ENCODE measurements around the gene SPATA9.
"Not testable (repeated sequence)": the region's sequence is repeated elsewhere in the genome, so short reads cannot be mapped to it uniquely, and the experiment has no call there.

The SPATA9 gene

DNA sequence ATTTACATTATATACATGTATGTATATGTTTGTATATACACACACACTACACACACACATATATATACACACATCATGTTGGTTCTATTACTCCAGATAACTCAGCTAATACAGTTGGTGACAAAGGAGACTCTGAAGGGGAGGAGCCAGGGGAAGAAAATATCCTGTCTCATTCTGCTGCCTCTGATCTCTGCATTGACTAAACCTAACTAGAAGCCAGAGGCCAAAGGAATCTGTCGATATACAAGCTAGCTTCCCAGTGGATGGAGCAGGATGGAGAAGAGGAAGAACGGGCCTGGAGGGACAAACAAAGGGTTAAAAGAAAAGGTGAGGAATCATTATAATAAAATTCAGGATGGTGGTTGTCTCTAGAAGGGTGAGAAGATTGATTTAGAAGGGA is 34.6 kb upstream of the SPATA9 start:
- no peak for DNase-seq (ENCODE audit: low read depth in 2 of 2)

DNA sequence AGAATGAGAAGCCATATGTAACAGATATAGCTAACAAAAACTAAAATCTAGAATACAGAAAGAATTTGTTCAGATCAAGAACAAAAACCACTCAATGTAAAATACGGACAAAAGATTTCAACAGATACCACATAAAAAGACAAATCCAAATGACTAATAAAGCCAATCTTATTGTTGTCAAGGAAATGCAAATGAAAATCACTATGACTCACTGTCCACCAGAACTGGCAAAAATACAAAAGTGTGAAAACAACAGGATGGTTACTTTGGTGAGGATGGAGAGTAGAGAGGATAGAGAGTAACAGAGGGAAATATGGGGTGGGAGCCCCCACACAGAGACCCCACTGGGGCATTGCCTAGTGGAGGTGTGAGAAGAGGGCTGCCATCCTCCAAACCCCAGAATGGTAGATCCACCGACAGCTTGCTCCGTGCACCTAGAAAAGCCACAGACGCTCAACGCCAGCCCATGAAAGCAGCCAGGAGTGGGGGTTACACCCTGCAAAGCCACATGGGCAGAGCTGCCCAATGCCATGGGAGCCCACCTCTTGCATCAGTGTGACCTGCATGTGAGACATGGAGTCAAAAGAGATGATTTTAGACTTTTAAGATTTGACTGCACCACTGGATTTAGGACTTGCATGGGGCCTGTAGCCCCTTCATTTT is 33.1 kb upstream of the SPATA9 start:
- DNase-seq (ENCODE audit: low read depth in 2 of 2): no peak

DNA sequence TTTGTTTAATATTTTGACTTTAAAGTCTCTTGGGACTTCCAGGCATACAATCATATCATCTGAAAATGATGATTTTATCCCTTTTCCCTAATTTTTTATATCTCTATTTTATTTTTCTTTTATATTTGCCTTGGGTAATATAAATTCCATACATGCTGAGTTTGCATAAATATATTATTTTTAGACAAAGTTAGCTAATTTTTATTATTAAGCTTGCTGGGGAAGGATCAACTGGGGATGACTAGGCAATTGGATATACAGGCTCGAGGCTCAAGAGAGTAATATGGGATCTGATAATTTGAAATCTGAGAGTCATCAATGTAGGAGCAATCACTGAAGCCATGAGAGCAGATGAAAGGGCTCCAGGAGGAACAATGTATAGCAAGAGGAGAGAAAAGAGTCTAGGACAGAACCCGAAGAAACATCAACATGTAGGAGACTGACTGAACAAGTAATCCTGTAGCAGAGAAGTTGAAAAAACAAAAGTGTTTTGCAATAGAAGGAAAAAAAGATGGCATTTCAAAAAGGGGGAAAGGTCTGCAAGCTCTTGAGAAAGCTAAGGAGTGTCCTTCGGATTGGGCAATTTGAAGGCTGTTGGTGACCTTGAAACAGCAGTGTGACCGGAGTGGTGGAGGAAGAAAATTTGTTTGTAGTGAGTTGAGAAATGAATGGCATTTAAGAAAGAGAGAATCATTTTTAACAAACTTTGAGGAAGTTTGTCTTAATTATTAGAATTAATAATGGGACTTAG is 31.3 kb upstream of the SPATA9 start:
- no peak for DNase-seq (ENCODE audit: low read depth in 2 of 2)

DNA sequence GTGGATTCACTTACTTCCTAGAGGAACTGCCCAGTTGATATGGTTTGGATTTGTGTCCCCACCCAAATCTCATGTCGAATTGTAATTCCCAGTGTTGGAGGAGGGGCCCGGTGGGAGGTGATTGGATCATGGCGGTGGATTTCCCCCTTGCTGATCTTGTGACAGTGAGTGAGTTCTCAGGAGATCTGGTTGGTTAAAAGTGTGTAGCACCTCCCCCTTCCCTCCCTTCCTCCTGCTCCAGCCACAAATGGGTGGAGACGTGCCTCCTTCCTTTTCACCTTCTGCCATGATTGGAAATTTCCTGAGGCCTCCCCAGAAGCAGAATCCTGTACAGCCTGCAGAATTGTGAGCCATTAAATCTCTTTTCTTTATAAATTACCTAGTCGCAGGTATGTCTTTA is 30.5 kb upstream of the SPATA9 start:
- DNase-seq (ENCODE audit: low read depth in 2 of 2): not testable (repeated sequence)

DNA sequence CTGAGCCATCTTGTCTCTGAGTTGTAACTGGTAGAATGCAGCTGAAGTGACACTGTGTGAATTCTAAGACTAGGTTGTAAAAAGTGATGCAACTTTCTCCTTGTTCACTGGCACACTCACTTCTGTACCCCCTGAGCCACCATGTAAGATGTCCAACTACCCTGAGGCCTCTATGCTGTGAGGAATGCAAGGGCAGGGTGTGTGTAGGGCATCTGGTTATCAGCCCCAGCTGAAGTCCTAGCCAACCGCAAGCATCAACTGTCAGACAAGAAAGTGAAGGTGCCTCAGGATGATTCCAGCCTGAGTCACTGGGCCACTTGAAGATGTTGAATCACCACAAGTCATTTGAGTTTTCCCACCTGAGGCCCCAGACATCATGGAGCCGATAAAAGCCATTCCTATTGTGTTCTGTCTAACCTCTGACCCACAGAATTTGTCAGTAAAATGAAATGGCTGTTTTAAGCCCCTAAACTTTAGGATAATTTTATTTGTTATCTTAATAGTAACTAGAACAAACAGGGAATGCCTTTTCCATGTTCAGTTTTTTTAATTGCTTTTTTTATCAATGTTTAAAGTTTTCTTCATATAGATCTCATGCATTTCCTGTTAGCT is 29.7 kb upstream of the SPATA9 start:
- DNase-seq (ENCODE audit: low read depth in 2 of 2): no peak

DNA sequence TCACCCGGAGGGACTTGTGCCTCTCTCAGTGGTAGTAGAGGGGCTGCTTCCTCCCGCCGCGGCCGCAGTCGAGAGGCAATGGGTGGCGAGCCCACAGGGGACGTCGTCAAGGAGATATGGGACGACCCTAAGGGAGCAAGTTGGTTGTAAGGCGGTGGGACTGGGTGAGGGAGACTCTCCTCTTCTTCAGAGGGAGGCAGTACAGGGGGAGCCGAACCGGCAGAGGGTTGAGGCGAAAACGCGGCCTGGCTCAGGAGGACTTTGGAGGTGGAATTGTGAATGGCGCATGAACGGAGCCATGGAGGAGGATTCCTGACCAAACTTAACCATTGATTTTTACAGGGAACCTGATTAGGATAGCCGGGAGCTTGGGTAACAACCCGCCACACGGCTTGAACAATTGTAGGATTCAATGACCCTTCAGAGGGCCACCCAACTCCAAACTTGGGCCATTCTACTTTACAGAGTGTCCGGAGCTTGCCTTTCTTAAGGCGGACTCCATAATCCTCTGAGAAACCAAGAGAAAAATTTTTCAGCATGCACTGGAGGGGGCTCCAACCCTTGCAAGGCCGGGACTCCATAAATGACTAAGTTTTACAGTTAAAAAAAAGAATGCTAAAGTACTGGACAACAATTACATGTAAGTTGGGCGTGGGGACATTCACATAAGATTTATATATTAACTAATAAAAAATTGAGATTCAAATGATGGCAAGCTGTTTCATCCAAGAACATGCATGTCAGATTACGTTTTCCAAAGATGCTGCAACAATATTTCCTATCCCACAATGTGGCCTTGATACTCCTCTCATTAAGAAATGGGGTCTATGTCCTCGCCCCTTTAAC is 28.9 kb upstream of the SPATA9 start:
- no peak for DNase-seq (ENCODE audit: low read depth in 2 of 2)

DNA sequence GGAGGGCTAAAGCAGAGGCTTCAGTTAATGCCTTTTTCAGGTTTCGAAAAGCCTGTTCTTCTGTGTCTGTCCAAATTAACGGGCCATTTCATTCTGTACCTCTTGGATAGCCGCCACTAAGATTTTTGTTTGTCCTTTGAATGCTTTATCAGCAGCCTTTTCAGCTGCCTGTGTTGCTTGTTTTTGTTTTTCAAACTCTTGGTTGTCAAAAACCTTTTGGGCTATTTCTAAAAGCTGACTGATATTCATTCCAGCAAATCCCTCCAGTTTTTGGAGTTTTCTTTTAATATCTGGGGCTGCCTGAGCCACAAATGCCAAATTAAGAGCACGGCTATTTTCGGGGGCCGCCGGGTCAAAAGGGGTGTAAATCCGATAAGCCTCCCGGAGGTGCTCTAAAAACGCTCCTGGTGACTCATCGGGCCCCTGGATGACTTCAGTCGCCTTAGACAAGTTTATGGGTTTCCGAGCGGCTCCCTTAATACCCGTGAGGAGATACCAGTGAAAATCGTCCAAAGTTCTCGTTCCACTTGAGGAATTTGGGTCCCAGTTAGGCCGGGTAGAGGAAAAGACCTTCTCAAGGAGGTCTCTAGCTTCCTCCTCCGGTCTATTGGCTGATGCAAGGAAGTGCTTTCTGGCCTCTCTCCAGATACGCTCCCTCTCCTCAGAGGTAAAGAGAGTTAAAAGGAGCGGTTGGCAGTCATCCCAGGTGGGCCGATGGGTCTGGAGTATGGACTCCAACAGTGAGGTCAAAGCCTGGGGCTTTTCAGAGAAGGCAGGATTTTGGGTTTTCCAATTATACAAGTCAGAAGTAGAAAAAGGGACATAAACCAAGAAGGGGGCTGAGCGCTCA is 28.1 kb upstream of the SPATA9 start:
- DNase-seq (ENCODE audit: low read depth in 2 of 2): not testable (repeated sequence)

DNA sequence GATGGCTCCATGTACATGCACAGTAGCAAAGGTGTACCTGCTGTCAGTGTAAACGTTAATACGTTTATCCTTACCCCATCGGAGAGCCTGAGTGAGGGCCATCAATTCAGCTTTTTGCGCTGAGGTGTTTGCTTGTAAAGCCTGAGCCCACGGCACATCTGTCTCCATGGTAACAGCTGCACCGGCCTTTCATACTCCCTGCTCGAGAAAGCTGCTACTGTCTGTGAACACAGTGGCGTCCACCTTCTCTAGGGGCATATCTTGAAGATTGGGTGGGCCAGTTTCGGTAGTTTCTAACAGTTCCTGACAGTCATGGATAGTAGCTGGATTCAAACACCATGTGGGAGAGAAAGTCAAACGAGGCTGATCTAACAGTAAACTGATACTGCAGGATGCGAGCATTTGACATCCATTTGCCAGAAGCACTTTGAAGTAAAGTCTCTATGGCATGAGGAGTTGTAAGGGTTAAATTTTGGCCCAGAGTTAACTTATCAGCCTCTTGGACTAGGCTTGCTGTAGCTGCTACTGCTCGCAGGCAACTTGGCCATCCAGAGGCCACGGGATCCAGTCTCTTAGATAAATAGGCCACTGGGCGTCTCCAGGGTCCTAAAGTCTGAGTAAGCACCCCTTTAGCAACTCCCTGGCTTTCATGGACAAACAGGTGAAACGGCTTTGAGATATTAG is 27.3 kb upstream of the SPATA9 start:
- DNase-seq (ENCODE audit: low read depth in 2 of 2): no peak

DNA sequence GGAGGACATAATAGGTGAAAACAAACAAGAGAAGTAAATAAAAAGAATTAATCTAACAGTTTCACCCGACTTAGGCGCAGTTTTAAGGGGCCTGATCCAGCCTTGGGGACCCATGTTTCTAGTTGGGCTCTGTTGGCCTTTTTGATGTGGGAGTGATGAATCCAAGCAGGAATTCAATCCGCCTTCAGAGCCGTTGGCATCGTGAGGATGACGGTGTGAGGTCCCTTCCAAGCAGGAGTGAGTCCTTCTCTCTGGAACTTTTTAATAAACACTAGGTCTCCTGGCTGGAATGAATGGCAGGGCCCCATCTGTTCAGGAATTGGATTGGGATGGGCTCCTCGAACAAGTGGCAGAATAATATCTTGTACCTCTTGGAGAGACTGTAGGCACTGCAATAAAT is 26.1 kb upstream of the SPATA9 start:
- no peak for DNase-seq (ENCODE audit: low read depth in 2 of 2)

DNA sequence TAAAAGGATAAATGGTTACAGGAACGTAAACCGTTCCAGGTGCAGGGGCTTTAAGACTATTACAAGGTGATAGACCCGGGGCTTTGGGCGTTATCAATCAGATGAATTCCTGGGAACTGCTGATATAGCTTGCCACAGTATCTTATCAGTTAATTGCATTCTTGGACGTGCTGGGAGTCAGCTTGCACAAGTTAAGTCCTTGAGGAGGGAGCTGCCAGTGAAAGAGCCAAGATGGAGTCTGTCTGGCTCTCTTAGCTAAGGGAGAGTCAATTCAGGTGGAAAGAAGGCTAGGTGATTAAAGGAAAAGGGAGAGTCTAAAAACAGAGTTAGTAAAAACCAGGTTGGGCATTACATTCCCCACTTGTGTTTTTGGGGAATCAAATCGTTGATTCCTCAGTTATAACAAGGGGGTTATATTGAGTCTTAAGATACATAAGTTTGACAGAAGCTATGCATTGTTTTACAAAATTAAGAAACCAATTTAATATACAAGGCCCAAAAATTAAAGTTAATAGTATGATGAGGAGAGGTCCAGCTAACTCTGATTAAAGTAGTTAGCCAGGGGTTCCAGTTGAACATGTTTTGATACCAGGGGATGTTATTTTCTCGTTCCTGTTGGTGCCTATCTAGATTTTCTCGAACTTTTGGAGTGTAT is 24.9 kb upstream of the SPATA9 start:
- not testable (repeated sequence) for DNase-seq (ENCODE audit: low read depth in 2 of 2)

DNA sequence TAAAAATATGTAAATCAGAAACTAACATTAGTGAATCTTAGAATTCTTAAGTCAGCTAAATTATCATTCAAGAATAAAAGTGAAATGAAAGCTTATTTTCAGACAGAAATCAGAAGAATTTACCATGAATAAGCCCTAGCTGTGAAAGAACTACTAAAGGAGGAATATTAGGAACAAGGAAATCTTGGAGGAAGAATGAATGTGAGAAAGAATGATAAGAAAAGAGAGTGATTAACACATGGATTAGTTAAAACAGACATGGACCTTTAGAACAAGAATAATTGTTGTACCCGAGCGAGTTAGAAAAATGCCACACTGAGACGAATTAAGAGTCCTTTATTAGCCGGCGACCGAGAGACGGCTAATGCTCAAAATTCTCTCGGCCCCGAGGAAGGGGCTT is 24.3 kb upstream of the SPATA9 start:
- no peak for DNase-seq (ENCODE audit: low read depth in 2 of 2)

DNA sequence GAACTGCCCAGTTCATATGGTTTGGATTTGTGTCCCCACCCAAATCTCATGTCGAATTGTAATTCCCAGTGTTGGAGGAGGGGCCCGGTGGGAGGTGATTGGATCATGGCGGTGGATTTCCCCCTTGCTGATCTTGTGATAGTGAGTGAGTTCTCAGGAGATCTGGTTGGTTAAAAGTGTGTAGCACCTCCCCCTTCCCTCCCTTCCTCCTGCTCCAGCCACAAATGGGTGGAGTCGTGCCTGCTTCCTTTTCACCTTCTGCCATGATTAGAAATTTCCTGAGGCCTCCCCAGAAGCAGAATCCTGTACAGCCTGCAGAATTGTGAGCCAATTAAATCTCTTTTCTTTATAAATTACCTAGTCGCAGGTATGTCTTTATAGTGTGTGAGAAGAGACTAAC is 23.4 kb upstream of the SPATA9 start:
- not testable (repeated sequence) for DNase-seq (ENCODE audit: low read depth in 2 of 2)

DNA sequence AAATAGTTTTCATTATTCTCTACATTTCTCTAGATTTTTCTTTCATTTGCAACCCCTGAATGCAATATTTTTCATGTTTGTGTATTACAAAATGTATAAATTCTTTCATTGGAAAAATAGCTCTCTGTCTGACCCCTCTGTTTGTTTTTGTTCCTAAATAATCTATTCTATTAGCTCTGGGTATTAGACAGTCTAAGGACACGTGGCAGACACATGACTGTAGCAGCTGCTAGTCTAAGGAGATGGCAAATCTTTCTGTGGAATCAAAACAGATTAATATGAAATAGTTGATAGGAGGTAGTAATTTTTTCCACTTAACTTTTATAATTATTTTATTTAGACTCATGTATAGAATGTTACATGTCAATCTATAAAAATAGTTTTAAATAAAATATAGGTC is 21.4 kb upstream of the SPATA9 start:
- DNase-seq (ENCODE audit: low read depth in 2 of 2): no peak

DNA sequence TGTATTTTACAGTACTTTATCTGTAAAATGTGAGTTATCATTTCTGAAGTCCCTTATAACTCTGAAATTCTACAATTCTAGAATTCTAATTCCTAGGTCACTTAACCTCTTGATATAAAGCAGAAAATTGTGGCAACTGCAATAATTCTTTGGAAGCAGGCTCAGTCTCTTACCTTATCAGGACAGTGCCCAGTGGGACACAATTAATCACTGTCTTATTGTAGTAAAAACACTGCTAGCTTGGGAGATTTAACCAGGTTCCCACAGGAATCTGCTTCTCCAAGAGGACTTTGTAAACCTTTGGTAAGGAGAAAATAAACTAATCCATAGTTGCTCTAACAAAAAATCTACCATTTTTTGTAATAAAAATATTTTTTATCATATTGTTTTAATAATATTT is 18.3 kb upstream of the SPATA9 start:
- DNase-seq (ENCODE audit: low read depth in 2 of 2): no peak

DNA sequence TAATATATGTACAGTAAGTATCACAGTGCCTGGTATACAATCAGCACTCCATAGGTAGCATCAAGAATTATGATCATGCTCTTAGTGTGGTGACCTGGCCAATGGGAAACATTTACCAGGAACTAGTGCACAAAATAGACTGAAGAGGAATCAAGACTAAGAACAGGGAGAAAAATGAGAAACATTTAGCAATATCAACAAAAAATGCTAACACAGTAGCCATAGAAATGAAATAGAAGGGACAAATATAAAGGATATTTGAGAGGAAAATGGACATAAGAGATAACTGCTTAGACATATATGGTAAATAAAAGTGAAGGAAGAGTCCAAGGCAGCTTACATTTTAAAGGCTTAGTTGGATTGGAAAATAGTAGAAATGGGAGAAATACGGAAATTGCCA is 16.5 kb upstream of the SPATA9 start:
- DNase-seq (ENCODE audit: low read depth in 2 of 2): no peak

DNA sequence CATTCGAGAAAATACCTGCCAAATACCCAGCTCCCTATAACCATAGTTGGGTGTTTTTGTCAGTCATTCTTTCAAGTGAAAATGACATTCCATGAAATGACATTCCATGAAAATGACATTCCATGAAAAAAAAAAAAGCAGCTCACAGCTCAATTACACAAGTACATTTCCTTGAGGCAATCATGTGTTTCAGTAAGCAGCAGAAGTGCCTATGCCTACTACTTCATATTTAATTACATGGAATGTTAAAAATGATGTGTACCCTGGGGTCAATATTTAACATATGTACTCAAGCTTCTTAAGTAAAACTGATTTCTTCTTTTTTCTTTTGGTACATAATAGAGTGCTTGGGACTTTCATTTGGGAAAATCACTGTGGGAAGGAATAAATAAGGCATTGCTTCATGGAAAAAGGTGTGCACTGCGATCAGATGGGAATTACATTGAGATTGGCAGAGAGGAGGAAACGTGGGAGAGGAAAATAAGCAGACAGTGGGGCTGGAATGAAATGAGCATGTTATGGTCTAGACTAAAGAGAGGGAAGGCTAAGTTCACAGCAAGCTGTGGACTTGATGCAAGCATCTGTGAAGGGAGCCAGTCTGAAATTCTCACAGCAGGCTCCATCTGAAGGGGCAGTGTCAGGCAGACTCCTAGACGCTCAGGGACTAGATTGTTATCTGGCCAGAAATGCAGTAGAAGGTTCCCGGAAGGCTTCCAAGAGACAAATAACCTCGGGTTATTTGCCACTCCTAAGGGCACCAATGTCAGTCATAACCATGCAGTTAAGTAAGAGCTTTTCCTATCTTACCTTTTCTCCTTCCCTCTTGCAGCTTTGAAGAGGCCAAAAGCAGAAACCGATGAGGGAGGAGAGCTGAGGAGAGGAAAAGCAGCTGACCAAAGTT is 15.2 kb upstream of the SPATA9 start:
- DNase-seq (ENCODE audit: low read depth in 2 of 2): no peak

DNA sequence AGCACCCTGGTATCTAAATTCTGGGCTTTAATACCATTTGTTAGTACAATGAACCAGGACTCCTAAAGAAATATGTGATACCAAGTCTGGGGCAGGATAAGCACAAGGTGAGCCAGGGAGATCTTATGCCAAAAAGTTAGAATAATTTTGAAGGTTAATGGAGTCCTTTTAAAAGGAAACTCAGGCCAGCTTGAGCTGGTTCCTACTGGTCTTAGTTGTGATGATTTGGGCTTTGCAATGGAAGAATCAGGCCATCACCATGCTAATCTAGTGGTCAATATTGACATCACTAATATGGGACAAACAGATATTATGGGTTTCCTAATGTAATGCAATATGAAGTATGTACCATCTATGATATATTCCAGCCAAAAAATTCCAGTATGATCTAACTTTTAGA is 7.5 kb upstream of the SPATA9 start:
- DNase-seq (ENCODE audit: low read depth in 2 of 2): no peak

DNA sequence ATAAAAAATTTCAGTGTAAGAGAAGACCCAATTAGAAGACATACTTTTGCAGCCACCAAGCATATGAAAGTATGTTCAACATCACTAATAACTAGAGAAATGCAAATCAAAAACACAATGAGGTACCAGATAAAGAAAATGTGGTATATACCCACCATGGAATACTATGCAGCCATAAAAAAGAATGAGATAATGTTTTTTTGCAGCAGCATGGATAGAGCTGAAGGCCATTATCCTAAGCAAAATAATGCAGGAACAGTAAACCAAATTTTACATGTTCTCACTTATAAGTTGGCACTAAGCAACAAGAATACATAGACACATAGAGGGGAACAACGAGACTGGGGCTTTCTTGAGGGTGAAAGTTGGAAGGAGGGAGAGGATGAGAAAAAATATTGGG is 6.9 kb upstream of the SPATA9 start:
- DNase-seq (ENCODE audit: low read depth in 2 of 2): no peak

DNA sequence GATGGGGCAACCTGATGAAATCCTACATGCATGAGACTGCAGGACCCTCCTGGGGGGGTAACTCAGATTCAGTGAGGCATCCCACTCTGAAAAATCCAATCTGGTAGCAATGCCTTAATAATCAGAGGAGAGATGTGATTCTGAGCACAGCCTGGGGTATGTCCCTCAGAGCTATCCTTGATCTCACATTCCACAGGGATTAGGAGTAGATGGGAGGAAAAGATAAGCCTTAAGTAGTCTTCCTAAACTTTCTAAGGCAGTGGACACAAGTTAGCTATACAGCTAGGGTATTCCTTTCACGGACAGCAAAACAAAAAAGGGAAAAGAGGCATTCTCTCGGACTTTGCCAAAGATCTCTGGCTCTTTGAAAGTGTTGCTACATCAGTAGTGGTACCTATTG is 3.9 kb upstream of the SPATA9 start:
- no peak for DNase-seq (ENCODE audit: low read depth in 2 of 2)

Data from stimulated activated CD4-positive, alpha-beta T cell treated with anti-CD3 and anti-CD28 coated beads, Interleukin-1b, Interleukin-23, amount 100 ng/mL, for 1 hour (primary cell).